Urothelium cell line (cell line): Measurements from ENCODE around the gene CASP12.

ENCODE experiments used
- DNase-seq: peaks from one replicate; pipeline ENCODE4 v3.0.0; 2011; ENCODE audit warnings: low spot score, mixed read lengths
- FAIRE-seq: peaks from 2 replicates; lab custom pipeline; 2011; peaks lifted over from hg19 to GRCh38; lab: Jason Lieb, UNC

The CASP12 gene

GRCh38 chr11:104841973-104842525, 56.2 kb downstream of the CASP12 start:
- FAIRE-seq (no peak), DNase-seq (no peak)

- FAIRE-seq = no peak
- DNase-seq = no peak
These were observed 57.1 kb downstream of the CASP12 start for GRCh38 chr11:104841185-104841584.

GRCh38 chr11:104837969-104838639, 60.2 kb downstream of the CASP12 start:
- no peak for DNase-seq
- no peak for FAIRE-seq

GRCh38 chr11:104836691-104837090, 61.6 kb downstream of the CASP12 start:
- DNase-seq = no peak
- FAIRE-seq = no peak
